CD4-positive, alpha-beta T cell treated with Interleukin-10 for 1 hour (primary cell): ENCODE results near the gene SCTR.

Experiments
- DNase-seq: peaks from one replicate; pipeline ENCODE4 v3.0.0-alpha.2; 2020

The SCTR gene

GRCh38 chr2:119523952-119524694 lies at the start of gene SCTR:
Gene SCTR (minus strand): TSS chr2:119524483. CDS start chr2:119524226, 257 bp downstream.
- no peak for DNase-seq

- no peak for DNase-seq
Measured at GRCh38 chr2:119567292-119567691, 43.0 kb upstream of the SCTR start.

DNA sequence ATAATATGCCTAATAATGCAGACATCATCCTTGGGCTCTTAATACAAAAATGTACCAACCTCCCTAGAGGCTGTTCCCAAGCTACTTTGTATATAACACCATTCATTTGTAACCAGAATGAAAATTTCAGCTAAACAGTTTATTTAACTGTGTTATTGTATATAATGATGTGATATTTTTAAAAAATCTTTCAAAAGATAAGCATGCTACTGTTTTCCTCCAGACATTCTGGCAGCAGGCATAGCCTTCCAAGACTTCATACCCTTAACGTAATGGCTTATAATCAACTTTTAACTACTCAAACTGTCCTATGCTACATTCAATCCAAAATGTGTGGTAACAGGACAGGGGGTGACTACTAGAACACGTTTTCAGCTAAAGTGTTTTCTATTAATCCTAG lies 41.2 kb upstream of the SCTR start:
- DNase-seq, result no peak

GRCh38 chr2:119553687-119554344 lies 29.5 kb upstream of the SCTR start:
- DNase-seq, result no peak

- DNase-seq, result no peak
Measured at GRCh38 chr2:119552902-119553301, 28.6 kb upstream of the SCTR start.

DNA sequence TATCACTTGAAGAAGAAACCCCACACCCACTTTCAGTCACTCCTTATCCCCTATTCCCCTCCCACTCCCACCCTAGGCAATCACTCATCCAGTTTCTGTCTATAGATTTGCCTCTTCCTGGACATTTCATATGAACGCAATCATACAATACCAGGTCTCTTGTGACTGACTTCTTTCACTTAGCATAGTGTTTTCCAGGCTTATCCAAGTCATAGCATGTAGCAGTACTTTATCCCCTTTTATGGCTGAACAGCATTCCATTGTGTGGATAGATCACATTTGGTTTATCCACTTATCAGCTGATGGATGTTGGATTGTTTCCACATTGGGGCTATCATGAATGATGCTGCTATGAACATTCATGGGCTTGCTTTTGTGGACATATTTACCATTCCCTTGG lies 26.6 kb upstream of the SCTR start:
- DNase-seq, result no peak

GRCh38 chr2:119550346-119550745 lies 26.1 kb upstream of the SCTR start:
- no peak for DNase-seq

GRCh38 chr2:119549241-119549640 lies 25.0 kb upstream of the SCTR start:
- DNase-seq, result no peak

DNA sequence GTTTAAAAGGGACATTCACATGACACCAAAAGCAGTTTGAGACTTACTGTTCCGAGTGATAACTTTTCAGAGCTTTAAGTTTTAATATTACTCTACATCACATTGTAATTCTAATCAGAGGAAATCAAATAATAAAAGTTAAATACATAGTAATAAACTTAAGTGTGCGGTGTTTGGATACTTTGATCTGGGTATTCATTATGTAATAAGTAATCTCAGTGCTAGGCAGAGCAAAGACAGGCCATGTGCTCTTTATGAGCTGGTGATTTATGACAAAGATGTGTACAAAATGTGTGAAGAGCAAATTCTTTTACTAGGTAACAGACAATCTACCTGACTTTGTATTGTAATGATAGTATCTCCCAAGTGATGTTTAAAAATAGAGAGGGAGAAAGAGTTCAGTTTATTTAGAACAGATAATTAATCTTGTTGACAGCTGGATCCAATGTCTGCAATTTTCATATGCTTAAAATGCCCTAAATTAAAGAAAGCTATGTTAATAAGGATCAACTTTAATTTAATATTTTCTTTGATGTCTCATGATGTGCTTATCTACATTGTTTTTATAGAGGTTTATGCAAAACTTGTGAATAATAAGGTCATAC lies 24.3 kb upstream of the SCTR start:
- no peak for DNase-seq

- DNase-seq, result no peak
Measured at GRCh38 chr2:119546447-119546767, 22.1 kb upstream of the SCTR start.

GRCh38 chr2:119545754-119546446 lies 21.6 kb upstream of the SCTR start:
- DNase-seq, result no peak

GRCh38 chr2:119544939-119545475 lies 20.7 kb upstream of the SCTR start:
- no peak for DNase-seq

DNA sequence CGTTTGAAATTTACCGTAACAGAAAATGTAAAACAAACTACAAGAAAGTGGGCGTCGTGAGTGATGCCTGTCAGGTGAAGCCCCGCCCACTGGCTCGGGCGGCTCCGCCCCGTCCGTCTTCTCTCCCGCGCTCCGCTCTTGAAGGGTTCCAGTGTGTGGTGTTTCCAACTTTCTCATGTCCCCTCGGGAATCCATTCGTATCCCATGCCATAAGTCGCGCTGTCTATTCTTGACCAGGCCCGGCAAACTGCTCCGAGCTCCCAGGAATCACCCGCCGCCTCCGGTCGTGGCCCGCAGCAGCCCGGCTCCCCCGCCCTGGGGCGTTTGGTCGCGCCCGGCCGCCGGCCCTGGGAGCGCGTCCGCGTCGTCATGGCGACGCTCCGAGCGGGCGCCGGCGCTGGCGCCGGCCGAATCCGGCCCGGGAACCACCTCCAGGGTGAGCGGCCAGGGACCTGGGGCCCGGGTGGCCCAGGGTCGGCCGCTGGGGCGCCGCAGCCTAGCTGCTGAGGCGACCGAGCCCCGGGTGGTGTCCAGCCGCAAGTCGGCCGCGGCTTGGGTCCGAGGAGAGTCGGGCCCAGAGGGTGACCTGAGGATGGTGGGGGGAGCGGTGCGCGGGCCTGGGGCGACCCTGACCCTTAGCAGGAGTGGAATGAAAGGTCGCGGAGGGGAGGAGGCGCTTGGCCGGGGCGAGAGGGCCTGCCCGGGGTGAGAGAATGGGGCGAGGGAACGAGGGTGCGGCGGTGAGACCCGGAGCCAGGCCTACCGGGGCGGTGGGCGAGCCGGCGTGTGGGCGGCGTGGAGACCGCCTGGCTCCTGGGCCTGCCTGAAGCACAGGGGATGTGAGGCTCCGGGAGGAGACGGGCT lies 20.0 kb upstream of the SCTR start, which contains the start of gene CFAP221:
TSS of gene CFAP221 (plus strand) at position 375 of the 864 bp plus-strand sequence. CDS start 1,683 bp downstream, outside the sequence.
- peak; percentile 13 for DNase-seq

GRCh38 chr2:119541476-119541875 lies 17.2 kb upstream of the SCTR start:
- no peak for DNase-seq

DNA sequence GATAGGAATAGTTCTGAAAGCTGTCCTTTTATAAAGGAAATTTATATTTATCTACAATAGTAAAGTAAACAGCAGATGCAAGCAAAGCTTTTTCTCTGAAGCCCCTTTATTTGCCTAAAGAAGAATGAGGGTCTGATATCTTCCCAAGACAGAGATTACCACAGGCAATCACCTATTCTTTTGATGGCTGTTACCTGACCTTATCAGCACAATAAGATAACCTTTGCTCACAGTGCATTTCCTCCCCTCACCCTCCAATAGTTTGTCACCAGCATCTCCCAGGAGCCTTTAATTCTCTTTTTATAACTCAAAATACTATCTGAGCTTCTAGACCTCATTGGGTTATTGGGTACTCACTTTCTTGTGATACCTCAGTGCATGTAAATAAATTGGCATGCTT lies 13.5 kb upstream of the SCTR start:
- no peak for DNase-seq

DNA sequence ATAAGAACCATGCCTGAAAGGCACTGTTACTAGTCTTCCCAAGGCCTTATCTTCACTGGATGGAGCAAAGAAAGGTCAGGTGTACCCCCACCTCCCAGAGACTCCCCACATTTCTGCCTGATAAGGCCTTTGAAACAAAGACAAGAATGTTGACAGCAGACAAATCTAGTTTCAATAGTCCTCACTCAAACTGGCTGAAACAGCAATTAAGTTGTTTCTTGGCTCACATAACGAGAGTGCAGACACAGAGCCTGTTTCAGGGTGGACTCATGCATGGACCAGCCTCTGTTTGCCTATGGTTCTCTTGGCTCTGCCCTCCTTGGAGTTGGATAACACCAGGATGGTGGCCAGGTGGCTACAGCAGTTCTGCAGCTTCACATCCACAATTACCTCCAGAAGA lies 12.4 kb upstream of the SCTR start:
- DNase-seq, result no peak

- DNase-seq, result no peak
Measured at GRCh38 chr2:119536211-119536610, 11.9 kb upstream of the SCTR start.

GRCh38 chr2:119533560-119533959 lies 9.3 kb upstream of the SCTR start:
- DNase-seq, result no peak

DNA sequence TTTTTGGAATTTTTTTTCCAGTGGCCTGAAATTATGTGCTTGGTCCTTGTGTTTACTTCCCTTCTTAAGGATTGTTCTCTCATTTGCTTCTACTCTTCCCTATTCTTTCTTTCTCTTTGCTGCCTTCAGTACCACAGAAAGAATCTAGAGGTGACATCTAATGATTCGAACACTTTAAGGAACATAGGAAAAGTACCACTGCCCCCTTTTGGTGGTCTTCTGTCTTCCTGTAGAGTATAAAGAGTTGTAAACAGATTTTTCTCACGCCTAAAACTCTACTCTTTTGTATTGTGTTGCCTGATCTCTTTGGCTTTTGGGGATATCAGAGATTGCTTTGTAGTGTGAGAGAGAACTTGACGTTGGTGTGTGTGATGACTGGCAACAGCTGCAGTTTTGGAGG lies 7.0 kb upstream of the SCTR start:
- DNase-seq, result no peak

- no peak for DNase-seq
Measured at GRCh38 chr2:119527999-119528398, 3.7 kb upstream of the SCTR start.

DNA sequence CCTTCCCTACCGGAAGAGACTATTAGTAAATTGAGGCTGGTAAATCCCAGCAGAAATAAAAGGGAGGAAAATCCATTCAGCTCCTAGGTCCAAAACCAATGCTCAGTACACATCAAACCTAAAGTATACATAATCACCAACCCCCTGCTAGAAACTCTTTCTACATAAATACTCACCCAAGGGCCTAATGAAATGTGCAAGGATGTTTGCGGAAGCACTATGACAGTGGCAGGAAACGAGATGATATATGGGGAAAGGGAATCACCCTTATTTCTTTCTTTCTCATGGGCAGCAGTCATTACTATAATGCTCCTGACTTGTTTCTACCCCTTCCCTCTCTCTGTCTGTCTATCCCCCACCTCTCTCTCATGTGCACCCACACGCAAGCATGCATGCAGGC lies 1.3 kb upstream of the SCTR start:
- no peak for DNase-seq

DNA sequence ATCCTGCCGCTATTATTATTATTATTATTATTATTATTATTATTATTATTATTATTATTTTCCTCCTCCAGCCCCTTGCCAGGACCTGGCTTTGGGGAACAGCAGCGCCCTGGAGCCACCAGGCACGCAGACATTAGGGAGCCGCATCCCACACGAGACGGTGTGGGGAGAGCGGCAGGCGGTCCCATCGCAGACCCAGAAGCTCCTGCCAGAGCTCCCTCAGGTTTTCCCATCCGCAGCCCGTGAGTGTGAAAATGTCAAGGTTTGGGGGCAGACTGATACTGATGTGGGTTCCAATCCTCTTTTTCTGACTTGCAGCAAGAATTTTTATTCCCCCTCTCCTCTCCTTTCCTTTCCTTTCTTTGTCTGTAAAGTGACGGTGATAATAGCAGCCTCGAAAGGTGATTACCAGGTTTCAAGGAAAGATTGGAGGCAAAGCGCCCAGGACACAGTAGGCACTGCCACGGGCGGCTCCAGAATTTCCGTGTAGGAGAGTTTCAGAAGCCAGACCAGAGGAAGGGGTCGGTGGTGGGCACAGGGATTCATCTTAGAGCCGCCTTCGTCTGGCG lies 816 bp downstream of the SCTR start:
- DNase-seq, result no peak
